K562 (cell line): ENCODE data around the gene PAIP2.

Experiments
- EP300 ChIP-seq: IDR thresholded peaks from 2 replicates; pipeline ENCODE4 v1.6.1; 2012; ENCODE audit warnings: low read length, improper control_type of control experiment
- HMG20B ChIP-seq: fragments of 250-450 bp; sonication (Bioruptor Pico); IDR thresholded peaks from 2 replicates; pipeline ENCODE4 v1.5.0; 2021; ENCODE audit warnings: mild to moderate bottlenecking
- POLR2A ChIP-seq: fragments of 450-650 bp; conservative IDR thresholded peaks from 2 replicates; pipeline ENCODE4 v1.6.1; 2016
- PRMT5 ChIP-seq: sonication (generic); formaldehyde crosslinking; IDR thresholded peaks from 2 replicates; pipeline ENCODE4 v1.5.0; 2020; ENCODE audit warnings: missing genetic modification reagents
- RBBP5 ChIP-seq: fragments of 200-600 bp; sonication (generic); IDR thresholded peaks from 2 replicates; pipeline ENCODE4 v1.6.1; 2012; ENCODE audit warnings: borderline replicate concordance, mild to moderate bottlenecking, low read length, control low read depth, inconsistent platforms; ENCODE audit not compliant: insufficient read depth, poor library complexity, severe bottlenecking
- TCF7L2 ChIP-seq: fragments of 150-350 bp; IDR thresholded peaks from 2 replicates; pipeline ENCODE4 v1.6.1; 2016; ENCODE audit warnings: low read depth, mild to moderate bottlenecking, low read length, moderate library complexity
- ZNF133 ChIP-seq: fragments of 250-450 bp; sonication (Bioruptor Pico); IDR thresholded peaks from 2 replicates; pipeline ENCODE4 v1.4.0; 2020; ENCODE audit warnings: mild to moderate bottlenecking
- ZNF717 ChIP-seq: fragments of 250-450 bp; sonication (Bioruptor Pico); IDR thresholded peaks from 2 replicates; pipeline ENCODE4 v1.5.0; 2021
- TF ChIP-seq, protein P1 (sequence below), 3 experiments: IDR thresholded peaks in 2 of 3; conservative IDR thresholded peaks in 1 of 3; 2 replicates each; pipeline ENCODE4 v1.5.1; 2011 to 2012; ENCODE audit warnings: low read length in 3 of 3, mild to moderate bottlenecking in 3 of 3, control low read depth in 2 of 3, improper control_type of control experiment in 1 of 3, inconsistent platforms in 1 of 3, low read depth in 1 of 3, mixed read lengths in 1 of 3, moderate library complexity in 1 of 3; ENCODE audit not compliant: insufficient read depth in 2 of 3
- TF ChIP-seq, protein P2 (sequence below): fragments of 450-650 bp; IDR thresholded peaks from 2 replicates; pipeline ENCODE4 v1.6.1; 2016
- TF ChIP-seq, protein P3 (sequence below): sonication (generic); formaldehyde crosslinking; IDR thresholded peaks from 2 replicates; pipeline ENCODE4 v1.8.0; 2022; ENCODE audit warnings: mild to moderate bottlenecking, missing genetic modification reagents, borderline replicate concordance
- TF ChIP-seq, protein P4 (sequence below): fragments of 250-450 bp; sonication (Bioruptor Pico); IDR thresholded peaks from 2 replicates; pipeline ENCODE4 v1.5.0; 2020; ENCODE audit warnings: mild to moderate bottlenecking, borderline replicate concordance

DNA sequence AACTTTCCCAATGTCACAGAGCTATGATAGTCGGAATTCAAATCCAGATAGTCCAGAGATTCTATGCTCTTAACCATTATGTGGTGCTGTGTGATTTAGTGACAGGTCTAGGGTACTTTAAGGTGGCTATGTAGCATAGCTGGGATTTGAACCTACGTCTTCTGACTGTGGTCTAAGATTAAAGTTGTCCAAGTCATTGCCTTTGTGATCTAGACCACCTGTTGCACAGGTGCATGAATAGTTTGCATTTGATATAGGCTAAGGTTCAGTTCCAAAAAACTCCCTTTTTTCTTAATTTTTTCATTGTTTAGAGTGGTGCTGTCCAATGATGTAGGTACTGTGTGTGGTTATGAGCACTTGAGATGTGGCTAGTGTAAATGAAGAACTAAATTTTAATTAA lies 2.5 kb downstream of the PAIP2 start:
- no peak for TF ChIP-seq EP300
- TF ChIP-seq ZNF717 (CRISPR knock-in tag): no peak
- no peak for TF ChIP-seq HMG20B (CRISPR knock-in tag)
- TF ChIP-seq RBBP5: no peak
- TF ChIP-seq, protein P1, sequence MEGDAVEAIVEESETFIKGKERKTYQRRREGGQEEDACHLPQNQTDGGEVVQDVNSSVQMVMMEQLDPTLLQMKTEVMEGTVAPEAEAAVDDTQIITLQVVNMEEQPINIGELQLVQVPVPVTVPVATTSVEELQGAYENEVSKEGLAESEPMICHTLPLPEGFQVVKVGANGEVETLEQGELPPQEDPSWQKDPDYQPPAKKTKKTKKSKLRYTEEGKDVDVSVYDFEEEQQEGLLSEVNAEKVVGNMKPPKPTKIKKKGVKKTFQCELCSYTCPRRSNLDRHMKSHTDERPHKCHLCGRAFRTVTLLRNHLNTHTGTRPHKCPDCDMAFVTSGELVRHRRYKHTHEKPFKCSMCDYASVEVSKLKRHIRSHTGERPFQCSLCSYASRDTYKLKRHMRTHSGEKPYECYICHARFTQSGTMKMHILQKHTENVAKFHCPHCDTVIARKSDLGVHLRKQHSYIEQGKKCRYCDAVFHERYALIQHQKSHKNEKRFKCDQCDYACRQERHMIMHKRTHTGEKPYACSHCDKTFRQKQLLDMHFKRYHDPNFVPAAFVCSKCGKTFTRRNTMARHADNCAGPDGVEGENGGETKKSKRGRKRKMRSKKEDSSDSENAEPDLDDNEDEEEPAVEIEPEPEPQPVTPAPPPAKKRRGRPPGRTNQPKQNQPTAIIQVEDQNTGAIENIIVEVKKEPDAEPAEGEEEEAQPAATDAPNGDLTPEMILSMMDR (IDR thresholded peaks at IDR 0.05 in 2 of 3, conservative IDR thresholded peaks at IDR 0.05 in 1 of 3; ENCODE audit: insufficient read depth in 2 of 3, low read depth in 1 of 3, low read length in 3 of 3): no peak
- TF ChIP-seq ZNF133 (CRISPR knock-in tag): no peak
- TF ChIP-seq, protein P2, sequence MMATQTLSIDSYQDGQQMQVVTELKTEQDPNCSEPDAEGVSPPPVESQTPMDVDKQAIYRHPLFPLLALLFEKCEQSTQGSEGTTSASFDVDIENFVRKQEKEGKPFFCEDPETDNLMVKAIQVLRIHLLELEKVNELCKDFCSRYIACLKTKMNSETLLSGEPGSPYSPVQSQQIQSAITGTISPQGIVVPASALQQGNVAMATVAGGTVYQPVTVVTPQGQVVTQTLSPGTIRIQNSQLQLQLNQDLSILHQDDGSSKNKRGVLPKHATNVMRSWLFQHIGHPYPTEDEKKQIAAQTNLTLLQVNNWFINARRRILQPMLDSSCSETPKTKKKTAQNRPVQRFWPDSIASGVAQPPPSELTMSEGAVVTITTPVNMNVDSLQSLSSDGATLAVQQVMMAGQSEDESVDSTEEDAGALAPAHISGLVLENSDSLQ: no peak
- TF ChIP-seq POLR2A: no peak
- TF ChIP-seq PRMT5: no peak
- TF ChIP-seq, protein P3, sequence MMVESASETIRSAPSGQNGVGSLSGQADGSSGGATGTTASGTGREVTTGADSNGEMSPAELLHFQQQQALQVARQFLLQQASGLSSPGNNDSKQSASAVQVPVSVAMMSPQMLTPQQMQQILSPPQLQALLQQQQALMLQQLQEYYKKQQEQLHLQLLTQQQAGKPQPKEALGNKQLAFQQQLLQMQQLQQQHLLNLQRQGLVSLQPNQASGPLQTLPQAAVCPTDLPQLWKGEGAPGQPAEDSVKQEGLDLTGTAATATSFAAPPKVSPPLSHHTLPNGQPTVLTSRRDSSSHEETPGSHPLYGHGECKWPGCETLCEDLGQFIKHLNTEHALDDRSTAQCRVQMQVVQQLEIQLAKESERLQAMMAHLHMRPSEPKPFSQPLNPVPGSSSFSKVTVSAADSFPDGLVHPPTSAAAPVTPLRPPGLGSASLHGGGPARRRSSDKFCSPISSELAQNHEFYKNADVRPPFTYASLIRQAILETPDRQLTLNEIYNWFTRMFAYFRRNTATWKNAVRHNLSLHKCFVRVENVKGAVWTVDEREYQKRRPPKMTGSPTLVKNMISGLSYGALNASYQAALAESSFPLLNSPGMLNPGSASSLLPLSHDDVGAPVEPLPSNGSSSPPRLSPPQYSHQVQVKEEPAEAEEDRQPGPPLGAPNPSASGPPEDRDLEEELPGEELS (CRISPR knock-in tag): no peak
- TF ChIP-seq TCF7L2: no peak
- TF ChIP-seq, protein P4, sequence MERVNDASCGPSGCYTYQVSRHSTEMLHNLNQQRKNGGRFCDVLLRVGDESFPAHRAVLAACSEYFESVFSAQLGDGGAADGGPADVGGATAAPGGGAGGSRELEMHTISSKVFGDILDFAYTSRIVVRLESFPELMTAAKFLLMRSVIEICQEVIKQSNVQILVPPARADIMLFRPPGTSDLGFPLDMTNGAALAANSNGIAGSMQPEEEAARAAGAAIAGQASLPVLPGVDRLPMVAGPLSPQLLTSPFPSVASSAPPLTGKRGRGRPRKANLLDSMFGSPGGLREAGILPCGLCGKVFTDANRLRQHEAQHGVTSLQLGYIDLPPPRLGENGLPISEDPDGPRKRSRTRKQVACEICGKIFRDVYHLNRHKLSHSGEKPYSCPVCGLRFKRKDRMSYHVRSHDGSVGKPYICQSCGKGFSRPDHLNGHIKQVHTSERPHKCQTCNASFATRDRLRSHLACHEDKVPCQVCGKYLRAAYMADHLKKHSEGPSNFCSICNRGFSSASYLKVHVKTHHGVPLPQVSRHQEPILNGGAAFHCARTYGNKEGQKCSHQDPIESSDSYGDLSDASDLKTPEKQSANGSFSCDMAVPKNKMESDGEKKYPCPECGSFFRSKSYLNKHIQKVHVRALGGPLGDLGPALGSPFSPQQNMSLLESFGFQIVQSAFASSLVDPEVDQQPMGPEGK: no peak
